NCI-H2107 treated with DMSO at 0.1 percent for 48 hours (cell line): ENCODE results near the gene GALNT9.
"Not testable (repeated sequence)": the region's sequence is repeated elsewhere in the genome, so short reads cannot be mapped to it uniquely, and the experiment has no call there.

ENCODE experiments used
- DNase-seq: peaks from one replicate; lab custom pipeline; 2025; ENCODE audit not compliant: unreplicated experiment; lab: John Stamatoyannopoulos, UW

Gene GALNT9

DNA sequence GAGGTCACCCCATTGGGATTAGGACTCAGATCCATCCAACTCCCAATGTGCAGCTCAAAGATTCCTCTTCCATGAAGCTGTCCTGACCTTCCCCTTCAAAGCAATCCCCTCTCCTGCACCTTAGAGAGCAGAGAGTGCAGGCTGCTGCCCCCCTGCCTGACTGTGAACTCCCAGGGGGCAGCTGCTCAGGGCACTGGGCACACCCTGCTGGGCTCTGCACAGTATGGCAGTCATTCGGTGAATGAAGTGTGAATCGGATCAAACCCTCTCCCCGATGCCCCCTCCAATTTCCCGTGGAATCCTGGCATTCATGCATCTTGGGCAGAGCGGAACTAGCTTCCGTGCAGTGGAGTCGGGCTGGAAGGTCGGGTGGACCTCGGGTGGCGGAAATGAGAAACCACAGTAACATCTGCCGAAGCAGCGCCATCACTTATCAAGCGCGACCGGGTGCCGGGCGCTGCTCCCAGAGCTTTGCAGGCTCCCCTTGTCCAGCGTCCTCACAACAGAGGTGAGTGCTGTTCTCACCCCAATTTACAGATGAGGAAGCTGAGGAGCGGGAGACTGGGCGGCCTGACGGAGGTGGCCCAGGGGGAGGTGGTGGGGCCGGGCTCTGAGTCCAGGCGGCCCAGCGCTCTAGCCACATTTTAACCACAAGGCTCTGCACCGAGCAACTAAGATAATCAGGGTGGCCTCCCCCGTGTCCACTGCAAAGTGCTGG lies 14.7 kb downstream of the GALNT9 start:
- DNase-seq = no peak

DNA sequence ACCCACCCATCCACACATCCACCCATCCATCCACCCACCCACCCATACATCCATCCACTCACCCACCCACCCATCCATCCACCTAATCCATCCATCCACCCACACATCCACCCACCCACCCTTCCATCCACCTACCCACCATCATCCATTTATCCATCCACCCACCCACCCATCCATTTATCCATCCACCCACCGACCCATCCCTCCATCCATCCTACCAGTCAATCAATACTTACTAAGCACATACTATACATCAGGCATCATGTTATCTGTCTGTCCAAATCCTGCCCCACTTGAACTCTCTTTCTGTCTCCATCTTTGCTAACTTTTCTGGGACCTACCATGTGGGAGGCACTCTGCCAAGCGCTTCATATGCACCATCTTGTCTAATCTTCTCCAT lies 15.4 kb downstream of the GALNT9 start:
- DNase-seq = no peak

DNA sequence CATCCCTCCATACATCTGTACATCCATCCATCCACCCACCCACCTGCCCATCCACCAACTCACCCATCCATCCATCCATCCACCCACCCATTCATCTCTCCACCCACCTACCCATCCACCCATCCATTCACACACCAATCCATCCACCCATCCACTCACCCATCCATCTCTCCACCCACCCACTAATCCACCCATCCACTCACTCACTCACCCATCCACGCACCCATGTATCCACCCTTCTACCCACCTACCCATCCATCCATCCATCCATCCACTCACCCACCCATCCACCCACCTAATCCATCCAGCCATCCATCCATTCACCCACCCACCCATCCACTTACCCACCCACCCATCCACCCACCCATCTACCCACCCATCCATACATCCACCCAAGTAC lies 16.2 kb downstream of the GALNT9 start:
- DNase-seq = no peak

DNA sequence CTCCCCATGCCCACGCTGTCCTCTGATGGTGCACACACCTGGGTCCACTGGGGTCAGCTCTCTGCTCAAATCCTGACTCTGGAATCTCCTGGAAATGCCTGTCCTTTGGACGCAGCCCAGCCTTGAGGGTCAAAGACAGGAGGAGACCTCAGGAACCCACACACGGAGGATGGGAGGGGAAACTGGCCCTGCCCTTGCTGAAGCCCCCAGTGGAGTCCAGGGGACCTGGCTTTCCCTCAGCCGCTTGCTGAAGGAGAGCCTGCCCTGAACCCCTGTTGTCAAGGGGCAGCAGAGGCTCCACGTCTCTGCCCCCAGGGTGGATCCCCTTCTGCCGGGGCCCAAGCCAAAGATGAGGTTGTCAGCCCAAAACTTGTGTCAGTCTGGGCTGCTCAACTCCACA lies 16.9 kb downstream of the GALNT9 start:
- DNase-seq = no peak

DNA sequence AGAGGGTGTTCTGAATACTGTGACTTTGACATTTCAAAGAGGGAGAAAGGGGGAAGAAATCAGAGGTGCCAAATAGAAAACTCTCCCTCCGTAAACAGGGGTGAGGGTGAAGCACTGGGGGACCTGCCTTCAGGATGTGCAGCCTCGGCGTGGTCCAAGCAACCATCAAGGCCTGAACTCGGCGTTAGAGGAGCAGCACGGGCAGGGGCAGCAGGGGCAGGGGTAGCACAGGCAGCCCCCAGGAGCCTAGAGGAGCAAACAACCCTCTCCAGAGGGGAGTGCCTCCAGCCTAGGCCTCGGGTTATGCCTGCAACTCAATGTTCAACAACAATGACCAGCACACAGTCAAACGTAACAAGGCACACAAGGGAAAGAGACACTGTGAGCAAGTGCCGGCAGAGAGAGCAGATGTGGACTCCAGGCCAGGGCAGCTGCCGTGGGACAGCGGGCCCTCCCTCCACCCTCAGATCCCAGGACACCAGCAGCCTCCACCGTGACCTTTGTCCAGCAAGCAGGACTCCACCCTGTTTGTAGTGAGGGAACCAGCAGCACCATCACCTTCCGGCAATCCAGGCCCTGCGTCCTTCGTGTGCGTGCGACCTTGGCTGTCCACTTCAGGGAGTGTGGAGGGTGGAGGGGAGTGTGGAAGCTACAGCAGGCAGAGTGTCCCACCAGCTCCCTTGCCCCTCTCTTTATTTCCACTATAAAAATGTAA lies 18.0 kb downstream of the GALNT9 start:
- no peak for DNase-seq

DNA sequence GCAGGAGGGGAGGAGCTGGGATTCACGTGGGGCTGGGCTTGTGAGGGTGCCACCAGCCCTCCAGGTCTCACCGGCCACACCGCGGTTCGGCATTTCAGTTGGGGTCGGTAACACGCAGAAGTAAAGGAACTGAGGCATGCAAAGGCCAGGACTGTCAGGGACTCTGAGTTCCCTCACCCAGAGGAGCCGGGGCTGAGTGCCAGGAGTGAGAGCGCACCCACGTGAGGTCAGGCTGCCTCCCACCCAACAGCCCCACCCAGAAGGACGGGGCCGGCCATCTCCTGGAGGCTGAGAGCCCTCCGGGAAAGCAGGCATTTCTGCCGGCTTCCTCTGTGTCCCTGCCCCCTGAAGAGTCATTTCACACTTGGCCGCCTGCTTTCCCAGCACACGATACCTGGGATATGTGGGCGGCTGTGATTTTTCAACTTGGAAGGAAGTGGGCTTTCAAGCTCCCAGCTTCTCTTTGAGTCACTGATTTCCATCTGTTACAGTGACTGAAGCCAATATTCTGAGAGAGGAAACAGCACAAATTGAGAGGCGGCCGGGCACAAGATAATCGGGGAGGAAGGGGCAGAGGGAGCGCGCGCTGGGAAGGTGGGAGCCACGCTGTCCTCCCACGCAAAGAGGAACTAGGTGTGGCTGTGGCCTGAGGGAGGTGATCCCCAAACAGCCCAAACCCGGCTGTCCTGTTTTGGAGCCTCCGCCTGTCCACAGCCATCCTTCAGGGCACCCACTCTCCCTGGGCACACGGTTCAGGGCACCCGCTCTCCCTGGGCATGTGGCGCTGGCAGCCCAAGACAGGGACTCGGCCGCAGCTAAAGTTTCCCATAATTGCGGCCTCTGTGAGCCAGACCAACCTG lies 19.0 kb downstream of the GALNT9 start:
- DNase-seq = no peak

DNA sequence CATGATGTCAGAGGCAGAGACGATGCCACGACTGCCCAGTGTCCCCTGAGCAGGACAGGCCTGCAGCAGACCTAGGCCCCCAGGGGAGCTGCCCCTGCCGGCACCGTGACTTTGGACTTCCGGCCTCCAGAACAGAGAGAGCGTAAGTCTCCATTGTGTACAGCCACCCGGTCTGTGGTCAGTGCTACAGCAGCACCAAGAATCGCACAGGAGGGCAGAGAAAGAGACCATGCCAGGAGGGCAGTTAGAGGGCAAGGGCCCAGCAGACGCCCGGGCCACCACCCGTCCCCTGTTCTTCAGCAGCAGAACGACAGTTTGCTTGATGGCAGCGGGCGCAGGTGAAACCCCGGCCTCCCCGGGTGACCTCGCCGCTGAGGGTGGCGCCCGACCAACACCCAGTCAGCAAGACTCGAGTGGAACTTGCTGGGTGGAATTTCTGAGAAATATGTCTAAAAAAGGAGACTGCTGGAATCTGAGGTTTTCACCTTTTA lies 19.7 kb downstream of the GALNT9 start:
- no peak for DNase-seq

DNA sequence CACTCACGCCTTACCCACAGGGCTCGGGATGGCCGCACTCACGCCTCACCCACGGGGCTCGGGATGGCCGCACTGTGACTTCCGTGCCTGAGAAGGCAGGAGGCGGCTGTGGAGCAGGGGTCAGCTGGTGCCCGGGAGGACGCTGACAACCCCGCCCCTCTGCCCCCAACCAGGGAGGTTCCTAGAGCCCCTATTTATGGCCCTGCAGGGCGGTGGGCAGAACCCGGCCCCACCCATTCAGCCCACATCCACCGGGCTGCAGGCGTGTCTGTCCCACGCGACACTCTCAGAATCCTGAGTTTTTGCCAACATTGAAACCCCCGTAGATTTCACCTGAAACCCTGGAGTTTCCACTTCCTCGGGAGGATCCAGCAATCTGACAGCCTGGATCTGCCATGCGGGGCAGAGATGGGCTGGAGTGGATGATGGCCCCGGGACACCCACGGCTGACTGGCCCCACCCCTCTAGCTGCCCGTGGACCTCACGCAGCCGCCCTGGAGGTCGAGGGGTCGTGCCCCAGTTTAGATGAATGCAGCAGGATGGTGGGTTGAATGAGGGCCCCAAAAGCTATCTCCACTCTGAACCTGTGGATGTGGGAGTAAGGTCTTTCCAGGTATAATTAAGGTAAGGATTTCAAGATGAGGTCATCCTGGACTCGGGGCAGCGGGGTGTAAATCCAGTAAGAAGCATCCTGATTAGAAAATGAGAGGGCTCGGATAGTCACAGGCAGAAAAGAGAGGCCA lies 20.4 kb downstream of the GALNT9 start:
- no peak for DNase-seq

DNA sequence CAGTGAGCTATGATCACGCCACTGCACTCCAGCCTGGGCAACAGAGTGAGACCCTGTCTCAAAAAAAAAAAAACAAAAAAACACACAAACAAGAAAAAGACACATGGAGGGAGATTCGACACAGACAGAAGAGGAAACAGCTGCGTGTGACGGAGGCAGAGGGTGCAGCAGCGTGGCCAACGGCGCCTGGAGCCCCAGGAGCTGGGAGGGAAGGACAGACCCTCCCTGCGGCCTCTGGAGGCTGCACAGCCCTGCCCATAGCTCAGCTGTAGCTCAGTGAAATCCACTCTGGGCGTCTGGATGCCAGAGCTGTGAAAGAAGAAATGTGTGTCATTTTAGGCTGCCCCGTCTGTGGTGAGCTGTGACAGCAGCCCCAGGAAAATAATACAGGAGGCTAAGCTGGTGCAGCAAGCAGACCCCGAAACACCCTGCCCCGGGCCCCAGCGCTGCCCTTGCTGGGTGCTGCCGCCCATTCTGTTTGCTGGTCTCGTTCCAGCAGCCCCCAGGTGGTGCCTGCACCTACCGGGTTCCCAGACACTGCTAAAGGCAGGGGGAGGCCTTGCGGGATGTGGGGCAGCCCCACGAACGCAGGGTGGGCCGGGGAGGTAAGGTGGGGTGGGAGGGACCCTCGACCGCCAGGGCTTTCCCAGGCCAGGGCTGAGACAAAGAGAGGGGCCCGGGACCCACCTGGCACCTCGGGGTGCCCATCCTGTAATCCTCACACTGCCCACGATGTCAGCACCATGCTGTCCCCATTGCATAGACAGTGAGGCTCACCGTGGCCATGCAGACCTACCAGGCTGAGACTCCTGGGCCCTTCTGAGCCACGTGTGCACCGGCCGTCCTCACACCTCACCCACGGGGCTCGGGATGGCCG lies 21.2 kb downstream of the GALNT9 start:
- DNase-seq = no peak

DNA sequence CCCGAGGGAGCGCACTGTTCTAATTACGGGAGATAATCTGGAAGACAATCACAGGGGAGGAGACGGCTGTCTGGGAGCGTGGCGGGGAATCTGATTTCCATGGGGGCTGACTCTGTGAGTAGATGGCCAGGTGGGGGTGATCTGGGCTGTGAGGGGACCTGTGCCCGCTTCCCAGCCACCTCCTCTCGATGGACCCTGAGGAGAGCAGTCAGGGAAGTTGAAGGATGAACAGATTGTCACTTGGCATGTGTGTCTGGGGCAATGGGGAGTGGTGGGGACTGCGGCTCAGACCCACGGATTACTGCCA lies 22.6 kb downstream of the GALNT9 start:
- DNase-seq = no peak

DNA sequence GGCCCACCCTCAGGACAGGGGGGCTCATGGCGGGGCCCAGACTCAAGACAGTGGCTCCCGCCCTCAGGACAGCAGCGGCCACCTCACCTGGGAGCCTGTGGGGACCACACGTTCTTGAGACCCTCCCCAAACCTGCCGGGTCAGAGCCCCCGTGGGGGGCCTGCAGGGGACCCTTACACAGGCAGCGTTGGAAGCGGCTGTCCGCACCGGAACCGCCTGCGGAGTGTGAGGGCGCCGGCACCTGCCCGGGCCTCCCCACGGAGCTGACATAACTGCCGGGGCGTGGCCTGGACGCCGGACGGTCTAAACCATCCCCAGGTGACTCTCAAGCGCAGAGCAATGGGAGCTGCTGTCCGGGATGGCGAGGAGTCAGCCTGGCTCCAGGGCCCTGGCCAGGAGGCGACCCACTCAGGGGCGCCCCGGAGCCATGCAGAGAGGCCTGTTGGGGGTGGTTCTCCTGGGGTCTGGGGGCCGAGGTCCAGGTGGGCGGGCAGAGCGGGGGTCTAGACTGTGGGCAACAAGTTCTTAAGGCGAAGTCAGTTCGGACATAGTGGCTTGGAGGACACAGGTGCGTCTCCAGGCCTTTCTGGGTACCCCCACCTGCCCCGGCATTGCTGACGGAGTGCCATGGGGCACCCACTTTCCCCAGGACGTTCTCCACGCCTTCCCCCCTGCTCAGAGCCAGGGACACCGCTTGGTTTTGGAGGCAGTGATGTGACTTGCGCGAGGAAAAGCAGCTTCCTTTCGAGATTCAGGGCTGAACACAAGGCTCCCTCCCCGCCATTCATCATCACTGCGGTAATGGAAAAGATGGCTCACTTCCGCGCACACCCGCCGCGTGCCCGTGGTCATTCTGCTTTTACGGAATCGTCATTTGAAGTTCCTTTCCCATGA lies 23.2 kb downstream of the GALNT9 start:
- DNase-seq = no peak

DNA sequence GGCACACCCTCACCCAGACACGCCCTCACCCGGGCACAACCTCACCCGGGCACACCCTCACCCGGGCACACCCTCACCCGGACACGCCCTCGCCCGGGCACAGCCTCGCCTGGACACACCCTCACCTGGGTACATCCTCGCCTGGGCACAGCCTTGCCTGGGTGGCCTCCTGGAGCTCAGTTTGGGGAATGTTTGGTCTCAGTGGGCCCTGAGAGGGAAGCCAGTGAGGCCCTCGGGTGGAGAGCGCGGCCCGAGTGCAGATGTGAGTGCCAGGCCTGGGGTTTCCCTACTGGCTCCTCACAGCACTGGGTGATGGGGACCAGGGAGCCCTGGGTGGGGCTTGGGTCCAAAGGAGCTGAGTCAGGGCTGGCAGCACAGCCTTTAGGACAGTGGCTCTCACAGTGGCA lies 23.8 kb downstream of the GALNT9 start:
- no peak for DNase-seq

DNA sequence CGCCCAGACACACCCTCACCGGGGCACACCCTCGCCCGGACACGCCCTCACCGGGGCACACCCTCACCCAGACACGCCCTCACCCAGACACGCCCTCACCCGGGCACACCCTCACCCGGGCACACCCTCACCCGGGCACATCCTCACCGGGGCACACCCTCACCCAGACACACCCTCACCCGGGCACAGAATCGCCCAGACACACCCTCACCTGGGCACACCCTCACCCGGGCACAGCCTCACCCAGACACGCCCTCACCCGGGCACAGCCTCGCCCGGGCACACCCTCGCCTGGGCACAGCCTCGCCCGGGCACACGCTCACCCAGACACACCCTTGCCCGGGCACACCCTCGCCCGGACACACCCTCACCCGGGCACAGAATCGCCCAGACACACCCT lies 24.5 kb downstream of the GALNT9 start:
- DNase-seq = not testable (repeated sequence)

DNA sequence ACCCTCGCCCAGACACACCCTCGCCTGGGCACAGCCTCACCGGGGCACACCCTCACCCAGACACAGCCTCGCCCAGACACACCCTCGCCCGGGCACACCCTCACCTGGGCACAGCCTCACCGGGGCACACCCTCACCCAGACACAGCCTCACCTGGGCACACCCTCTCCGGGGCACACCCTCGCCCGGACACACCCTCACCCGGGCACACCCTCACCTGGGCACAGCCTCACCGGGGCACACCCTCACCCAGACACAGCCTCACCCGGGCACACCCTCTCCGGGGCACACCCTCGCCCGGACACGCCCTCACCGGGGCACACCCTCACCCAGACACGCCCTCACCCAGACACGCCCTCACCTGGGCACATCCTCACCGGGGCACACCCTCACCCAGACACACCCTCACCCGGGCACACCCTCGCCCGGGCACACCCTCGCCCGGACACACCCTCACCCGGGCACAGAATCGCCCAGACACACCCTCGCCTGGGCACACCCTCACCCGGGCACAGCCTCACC lies 25.5 kb downstream of the GALNT9 start:
- DNase-seq = not testable (repeated sequence)

DNA sequence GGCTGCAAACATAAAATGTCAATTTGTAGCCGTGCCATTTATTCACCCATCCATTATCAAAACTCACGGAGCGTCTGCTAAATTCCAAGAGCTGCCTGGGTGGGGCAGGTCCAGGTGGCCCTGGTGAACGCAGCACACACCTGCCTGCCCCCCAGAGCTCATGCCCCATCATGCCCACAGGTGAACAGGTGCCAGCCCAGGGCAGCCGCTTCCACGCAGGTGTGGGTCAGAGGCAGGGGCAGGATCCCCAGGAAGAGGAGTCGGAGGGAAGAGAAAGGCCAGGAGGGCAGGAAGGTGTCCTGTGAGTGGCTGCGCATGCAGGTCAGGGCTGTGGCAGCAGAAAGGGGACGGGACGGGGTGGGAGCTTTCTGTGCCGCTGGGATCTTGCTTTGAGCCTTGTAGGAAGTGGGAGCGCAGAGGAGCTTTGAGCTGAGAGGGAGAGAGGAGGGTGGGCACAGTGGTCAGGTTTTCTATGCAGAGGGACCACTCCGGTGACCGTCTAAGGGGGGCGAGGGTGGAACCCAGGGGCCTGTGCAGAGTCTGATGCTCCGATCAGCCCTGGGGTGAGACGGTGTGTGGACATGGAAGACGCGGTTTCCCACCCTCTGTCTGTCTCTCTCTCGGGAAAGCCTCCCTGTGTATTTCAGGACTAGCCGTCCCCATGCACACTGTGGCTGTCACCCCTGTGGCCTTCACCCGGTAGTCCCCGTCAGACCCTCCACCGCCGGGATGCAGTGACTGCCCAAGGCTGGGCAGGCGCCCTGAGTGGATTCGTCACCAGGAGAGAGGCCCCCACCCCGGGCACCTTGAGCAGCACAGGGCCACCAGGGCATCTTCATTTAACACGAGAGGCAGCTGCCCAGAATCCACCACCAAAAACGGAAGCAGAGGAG lies 26.7 kb downstream of the GALNT9 start:
- DNase-seq = no peak

DNA sequence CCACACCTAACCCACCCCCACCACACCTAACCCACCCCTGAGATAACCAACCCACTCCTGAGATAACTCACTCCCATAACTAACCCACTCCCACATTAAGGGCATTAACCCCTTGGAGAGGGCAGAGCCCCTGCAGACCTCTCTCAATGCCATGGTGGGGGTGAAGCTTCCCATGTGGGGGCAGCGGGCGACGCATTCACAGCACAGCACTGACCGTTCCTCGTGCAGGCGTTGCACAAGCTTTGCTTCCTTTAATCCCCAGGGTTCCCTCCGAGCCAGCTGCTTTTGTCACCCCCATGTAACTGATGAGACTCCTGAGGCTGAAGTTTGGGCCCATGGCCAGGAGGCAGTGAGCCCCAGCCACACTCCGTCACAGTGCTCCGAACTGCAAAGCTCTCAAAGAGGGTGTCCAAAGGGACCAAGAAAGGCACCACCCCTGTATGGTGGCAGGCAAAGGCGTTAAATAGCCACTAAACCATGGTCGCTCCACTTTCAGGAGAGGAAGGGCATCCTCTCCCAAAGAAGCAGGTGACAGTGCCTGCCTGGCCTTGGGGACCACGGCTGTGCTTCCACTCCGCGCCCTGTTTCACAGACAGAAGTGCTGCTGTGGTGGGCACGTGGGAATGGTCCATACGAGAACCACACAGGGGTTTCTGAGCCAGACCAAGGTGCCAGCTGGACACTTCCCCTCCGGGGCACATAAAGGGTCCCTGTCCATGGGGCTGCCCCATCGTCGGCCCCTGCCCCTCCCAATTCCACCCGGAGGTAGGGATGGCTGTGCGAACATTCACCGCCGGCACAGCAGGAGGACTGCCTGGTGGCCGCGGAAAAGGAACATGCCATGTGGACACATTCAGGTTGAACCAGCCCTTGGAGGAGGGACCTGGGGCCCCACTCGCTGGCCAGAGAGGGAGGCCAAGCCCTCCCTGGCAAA lies 28.3 kb downstream of the GALNT9 start:
- no peak for DNase-seq

DNA sequence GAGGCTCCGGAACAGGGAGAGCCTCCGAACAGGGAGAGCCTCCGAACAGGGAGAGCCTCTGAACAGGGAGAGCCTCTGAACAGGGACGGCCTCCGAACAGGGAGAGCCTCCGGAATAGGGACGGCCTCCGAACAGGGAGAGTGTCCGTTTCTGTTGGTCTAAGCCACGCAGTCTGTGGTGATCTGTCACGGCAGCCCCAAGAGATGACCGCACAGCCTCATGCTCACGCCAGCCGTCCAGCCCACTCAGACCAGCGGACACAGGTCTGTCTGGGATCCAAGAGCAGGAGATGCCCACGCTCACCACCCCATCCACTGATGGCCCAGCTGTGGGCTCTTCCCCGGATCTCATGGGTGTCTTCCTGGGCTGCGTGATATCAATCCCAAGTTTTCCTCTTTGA lies 33.3 kb downstream of the GALNT9 start:
- DNase-seq = no peak
